GM12878 (cell line): ENCODE results near the gene GGCX. TPM values are rescaled to one million over a fixed set of nuclear protein-coding genes. Genes with fewer than 3 reads are reported as not detected.

Source experiments
- BRCA1 ChIP-seq: IDR thresholded peaks from 2 replicates; pipeline ENCODE4 v1.6.1; 2011; ENCODE audit warnings: low read depth, low read length, improper control_type of control experiment
- CBFB ChIP-seq: IDR thresholded peaks from 2 replicates; pipeline ENCODE4 v1.6.1; 2016; ENCODE audit warnings: antibody characterized with exemption, low read depth
- MYC ChIP-seq: IDR thresholded peaks from 2 replicates; pipeline ENCODE4 v1.6.1; 2011; ENCODE audit warnings: mild to moderate bottlenecking, low read length, moderate library complexity, inconsistent platforms; ENCODE audit not compliant: insufficient read depth, insufficient replicate concordance, insufficient read length, severe bottlenecking
- NFXL1 ChIP-seq: fragments of 450-650 bp; IDR thresholded peaks from 2 replicates; pipeline ENCODE4 v1.6.1; 2017; ENCODE audit warnings: antibody characterized with exemption, mild to moderate bottlenecking, borderline replicate concordance
- SIX5 ChIP-seq: IDR thresholded peaks from 2 replicates; pipeline ENCODE4 v1.6.1; 2011; ENCODE audit warnings: mild to moderate bottlenecking, low read depth, low read length, moderate library complexity; ENCODE audit not compliant: severe bottlenecking
- SMARCA5 ChIP-seq: fragments of 450-650 bp; IDR thresholded peaks from 2 replicates; pipeline ENCODE4 v1.6.1; 2017; ENCODE audit warnings: mild to moderate bottlenecking
- SP1 ChIP-seq: IDR thresholded peaks from one replicate; pipeline ENCODE4 v1.6.1; 2011; ENCODE audit warnings: low read depth, low read length
- SPI1 ChIP-seq: IDR thresholded peaks from 2 replicates; pipeline ENCODE4 v1.6.1; 2011; ENCODE audit warnings: low read depth, mild to moderate bottlenecking, low read length, moderate library complexity, borderline replicate concordance; ENCODE audit not compliant: insufficient read depth
- TBL1XR1 ChIP-seq: IDR thresholded peaks from 2 replicates; pipeline ENCODE4 v1.6.1; 2012; ENCODE audit warnings: low read depth, low read length, improper control_type of control experiment
- YY1 ChIP-seq: IDR thresholded peaks from 2 replicates; pipeline ENCODE4 v1.6.1; 2011; ENCODE audit warnings: low read depth, mild to moderate bottlenecking, low read length
- polyA plus RNA-seq, 11 experiments: library from polyadenylated mRNA; depleted of rRNA in 4 of 11; unstranded in 6 of 11; stranded (reverse) in 5 of 11; fragments of >200 nt; fragmentation: Nextera tagmentation in 4 of 11; fragmentation: Illumina TruSeq in 1 of 11; extraction: Ambion mirVana in 4 of 11; extraction: Trizol in 1 of 11; gene quantifications; 1 replicate in 1 of 11; 2 replicates in 10 of 11; pipeline versions ENCODE4 v1.2.1 to v1.2.3, GENCODE V29; 2011 to 2016; ENCODE audit warnings: inconsistent platforms in 2 of 11, missing spikeins in 2 of 11, low read depth in 1 of 11
- total RNA-seq, 4 experiments: library from RNA; depleted of rRNA in 3 of 4; stranded (reverse); fragments of >200 nt in 3 of 4; fragmentation: Illumina TruSeq in 1 of 4; extraction: Trizol in 1 of 4; gene quantifications; 2 replicates each; pipeline versions ENCODE4 v1.2.1 to v1.2.3, GENCODE V29; 2013 to 2021
- TF ChIP-seq, protein P1 (sequence below): IDR thresholded peaks from 2 replicates; pipeline ENCODE4 v1.6.1; 2012; ENCODE audit warnings: improper control_type of control experiment, low read depth, low read length; ENCODE audit not compliant: insufficient replicate concordance

The GGCX gene
- total and polyA plus RNA-seq, 10 of the 15 experiments (the other 5 are each of a cell fraction or from before 2014, with no cell fraction given), result 18.1 to 52.7 (median 25.0) TPM

DNA sequence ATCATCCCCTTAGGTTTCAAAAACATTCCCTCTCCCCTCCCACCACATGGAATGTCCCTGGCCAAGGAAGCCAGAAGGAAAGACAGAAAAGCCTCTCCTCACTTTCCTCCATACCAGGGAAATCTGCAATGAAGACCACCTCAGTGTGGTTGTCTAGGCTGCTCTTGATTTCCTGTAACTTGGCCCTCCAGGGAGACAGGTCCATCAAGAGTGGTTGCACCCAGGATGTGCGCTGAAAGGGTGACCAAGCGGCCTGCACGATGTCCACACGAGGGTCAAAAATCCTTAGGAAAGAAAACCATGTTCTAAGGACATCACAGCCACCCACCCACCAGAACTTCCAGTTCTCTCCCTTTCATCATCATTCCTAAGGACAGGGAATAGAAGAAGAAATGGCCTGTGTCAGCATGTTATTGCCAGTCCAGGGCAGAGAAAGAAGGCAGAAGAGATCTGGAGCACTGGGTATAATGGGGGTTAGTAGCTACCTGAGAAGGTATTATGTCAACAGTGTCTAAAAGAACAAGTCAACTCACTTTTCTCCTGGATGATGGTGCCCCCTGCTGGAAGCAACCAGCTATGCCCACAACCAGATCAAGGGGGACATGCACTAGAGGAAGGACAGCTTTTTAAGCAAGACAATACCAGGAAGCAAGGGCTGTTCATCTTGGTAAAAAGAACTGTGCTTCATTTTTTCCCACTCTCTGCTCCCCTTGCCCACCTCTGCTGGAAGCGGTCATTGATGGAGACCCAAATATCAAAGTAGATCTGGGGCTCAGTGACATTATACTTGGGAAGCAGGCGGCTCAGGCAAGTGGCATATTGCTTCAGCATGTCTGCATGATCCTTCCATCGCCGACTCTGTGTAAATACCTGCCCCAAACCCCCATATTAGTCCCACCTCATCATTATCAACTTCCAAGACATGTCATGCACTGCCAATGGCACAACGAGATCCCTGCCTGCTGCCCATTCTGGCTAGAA is 9.3 kb downstream of the GGCX start (continued):
- no peak for TF ChIP-seq NFXL1
- no peak for TF ChIP-seq BRCA1
- no peak for TF ChIP-seq CBFB
- TF ChIP-seq TBL1XR1, result no peak
- TF ChIP-seq SP1, result no peak
- no peak for TF ChIP-seq SIX5
- TF ChIP-seq YY1, result peak; percentile 69
- TF ChIP-seq, protein P1, sequence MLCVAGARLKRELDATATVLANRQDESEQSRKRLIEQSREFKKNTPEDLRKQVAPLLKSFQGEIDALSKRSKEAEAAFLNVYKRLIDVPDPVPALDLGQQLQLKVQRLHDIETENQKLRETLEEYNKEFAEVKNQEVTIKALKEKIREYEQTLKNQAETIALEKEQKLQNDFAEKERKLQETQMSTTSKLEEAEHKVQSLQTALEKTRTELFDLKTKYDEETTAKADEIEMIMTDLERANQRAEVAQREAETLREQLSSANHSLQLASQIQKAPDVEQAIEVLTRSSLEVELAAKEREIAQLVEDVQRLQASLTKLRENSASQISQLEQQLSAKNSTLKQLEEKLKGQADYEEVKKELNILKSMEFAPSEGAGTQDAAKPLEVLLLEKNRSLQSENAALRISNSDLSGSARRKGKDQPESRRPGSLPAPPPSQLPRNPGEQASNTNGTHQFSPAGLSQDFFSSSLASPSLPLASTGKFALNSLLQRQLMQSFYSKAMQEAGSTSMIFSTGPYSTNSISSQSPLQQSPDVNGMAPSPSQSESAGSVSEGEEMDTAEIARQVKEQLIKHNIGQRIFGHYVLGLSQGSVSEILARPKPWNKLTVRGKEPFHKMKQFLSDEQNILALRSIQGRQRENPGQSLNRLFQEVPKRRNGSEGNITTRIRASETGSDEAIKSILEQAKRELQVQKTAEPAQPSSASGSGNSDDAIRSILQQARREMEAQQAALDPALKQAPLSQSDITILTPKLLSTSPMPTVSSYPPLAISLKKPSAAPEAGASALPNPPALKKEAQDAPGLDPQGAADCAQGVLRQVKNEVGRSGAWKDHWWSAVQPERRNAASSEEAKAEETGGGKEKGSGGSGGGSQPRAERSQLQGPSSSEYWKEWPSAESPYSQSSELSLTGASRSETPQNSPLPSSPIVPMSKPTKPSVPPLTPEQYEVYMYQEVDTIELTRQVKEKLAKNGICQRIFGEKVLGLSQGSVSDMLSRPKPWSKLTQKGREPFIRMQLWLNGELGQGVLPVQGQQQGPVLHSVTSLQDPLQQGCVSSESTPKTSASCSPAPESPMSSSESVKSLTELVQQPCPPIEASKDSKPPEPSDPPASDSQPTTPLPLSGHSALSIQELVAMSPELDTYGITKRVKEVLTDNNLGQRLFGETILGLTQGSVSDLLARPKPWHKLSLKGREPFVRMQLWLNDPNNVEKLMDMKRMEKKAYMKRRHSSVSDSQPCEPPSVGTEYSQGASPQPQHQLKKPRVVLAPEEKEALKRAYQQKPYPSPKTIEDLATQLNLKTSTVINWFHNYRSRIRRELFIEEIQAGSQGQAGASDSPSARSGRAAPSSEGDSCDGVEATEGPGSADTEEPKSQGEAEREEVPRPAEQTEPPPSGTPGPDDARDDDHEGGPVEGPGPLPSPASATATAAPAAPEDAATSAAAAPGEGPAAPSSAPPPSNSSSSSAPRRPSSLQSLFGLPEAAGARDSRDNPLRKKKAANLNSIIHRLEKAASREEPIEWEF, result no peak
- TF ChIP-seq SMARCA5, result 0 out of 2 replicates have a peak, but pooled peaks have one; percentile 38
- no peak for TF ChIP-seq SPI1
- no peak for TF ChIP-seq MYC
- TF ChIP-seq, all 136 proteins: peak for 11
